Smooth muscle cell (in vitro differentiated cells): Measurements from ENCODE around the gene IP6K3. TPM values are rescaled to one million over a fixed set of nuclear protein-coding genes. Genes with fewer than 3 reads are reported as not detected.

Source experiments
- DNase-seq: peaks from one replicate; lab custom pipeline; 2025; ENCODE audit not compliant: unreplicated experiment; lab: John Stamatoyannopoulos, UW
- H2AFZ ChIP-seq: fragments of 200-600 bp; sonication (generic); 2 replicates; pipeline ENCODE4 v1.6.0; 2016; ENCODE audit warnings: antibody characterized with exemption, low read depth, mild to moderate bottlenecking
- H3F3A ChIP-seq: fragments of 200-600 bp; sonication (generic); 2 replicates; pipeline ENCODE4 v1.6.0; 2017; ENCODE audit warnings: antibody characterized with exemption, low read depth
- H3K27ac ChIP-seq: fragments of 200-600 bp; sonication (generic); 2 replicates; pipeline ENCODE4 v1.5.1; 2016; ENCODE audit warnings: low read depth, mild to moderate bottlenecking
- H3K27me3 ChIP-seq: fragments of 200-600 bp; sonication (generic); 2 replicates; pipeline ENCODE4 v1.6.1; 2016; ENCODE audit warnings: low read depth, mild to moderate bottlenecking
- H3K36me3 ChIP-seq: fragments of 200-600 bp; sonication (generic); 2 replicates; pipeline ENCODE4 v1.5.1; 2016; ENCODE audit warnings: low read depth
- H3K4me1 ChIP-seq: fragments of 200-600 bp; sonication (generic); 2 replicates; pipeline ENCODE4 v1.5.1; 2016; ENCODE audit warnings: low read depth
- H3K4me2 ChIP-seq: fragments of 200-600 bp; sonication (generic); 2 replicates; pipeline ENCODE4 v1.6.0; 2016; ENCODE audit warnings: mild to moderate bottlenecking
- H3K4me3 ChIP-seq: fragments of 200-600 bp; sonication (generic); 2 replicates; pipeline ENCODE4 v1.5.1; 2016; ENCODE audit warnings: mild to moderate bottlenecking
- H3K79me2 ChIP-seq: fragments of 200-600 bp; sonication (generic); 2 replicates; pipeline ENCODE4 v1.6.0; 2016; ENCODE audit warnings: low read depth, mild to moderate bottlenecking
- H3K9ac ChIP-seq: fragments of 200-600 bp; sonication (generic); 2 replicates; pipeline ENCODE4 v1.6.0; 2016; ENCODE audit warnings: low read depth
- H3K9me3 ChIP-seq: fragments of 200-600 bp; sonication (generic); replicated peaks from 2 replicates; pipeline ENCODE4 v1.5.1; 2016; ENCODE audit warnings: low read depth
- H4K20me1 ChIP-seq: fragments of 200-600 bp; sonication (generic); 2 replicates; pipeline ENCODE4 v1.6.0; 2016; ENCODE audit warnings: low read depth
- CTCF ChIP-seq: fragments of 200-600 bp; sonication (generic); IDR thresholded peaks from 2 replicates; pipeline ENCODE4 v1.5.1; 2017; ENCODE audit warnings: borderline replicate concordance, mild to moderate bottlenecking, antibody characterized with exemption; ENCODE audit not compliant: insufficient read depth, poor library complexity, severe bottlenecking
- WGBS: methylation state at CpG from one replicate; pipeline ENCODE4 v1.1.7; 2016; ENCODE audit warnings: low lambda C conversion rate; 5-methylcytosine and 5-hydroxymethylcytosine counted together
- polyA plus RNA-seq: library from polyadenylated mRNA; unstranded; fragments of >200 nt; fragmentation: Nextera tagmentation; extraction: Ambion mirVana; gene quantifications from 2 replicates; pipeline ENCODE4 v1.2.1, GENCODE V29; 2016
- total RNA-seq: library from RNA; depleted of rRNA; stranded (reverse); fragments of >200 nt; gene quantifications from 2 replicates; pipeline ENCODE4 v1.2.3, GENCODE V29; 2014

IP6K3 gene
- total and polyA plus RNA-seq, 2 experiments from 2014 or later: 2.6 to 5.6 TPM

GRCh38 chr6:33677143-33677660 is 69.5 kb downstream of the IP6K3 start:
- H2AFZ ChIP-seq: no peak overlapping the region
- DNase-seq: no peak
- no peaks in the 10 kb centered on the region for H3K27me3 ChIP-seq
- H3K36me3 ChIP-seq: no peaks in the 10 kb centered on the region
- H4K20me1 ChIP-seq: no peaks in the 10 kb centered on the region
- no peaks in the 10 kb centered on the region for H3K79me2 ChIP-seq
- H3F3A ChIP-seq: no peaks in the 10 kb centered on the region
- 85% methylated on average over 8 of the region's 8 CpGs for WGBS
- H3K9me3 ChIP-seq: no peaks in the 10 kb centered on the region
- H3K4me1 ChIP-seq: peaks cover 10% of the 10 kb centered on the region
- no peak overlapping the region for H3K9ac ChIP-seq
- H3K27ac ChIP-seq: no peak overlapping the region
- H3K4me2 ChIP-seq: no peak overlapping the region
- no peak overlapping the region for H3K4me3 ChIP-seq
- no peak for TF ChIP-seq CTCF

DNA sequence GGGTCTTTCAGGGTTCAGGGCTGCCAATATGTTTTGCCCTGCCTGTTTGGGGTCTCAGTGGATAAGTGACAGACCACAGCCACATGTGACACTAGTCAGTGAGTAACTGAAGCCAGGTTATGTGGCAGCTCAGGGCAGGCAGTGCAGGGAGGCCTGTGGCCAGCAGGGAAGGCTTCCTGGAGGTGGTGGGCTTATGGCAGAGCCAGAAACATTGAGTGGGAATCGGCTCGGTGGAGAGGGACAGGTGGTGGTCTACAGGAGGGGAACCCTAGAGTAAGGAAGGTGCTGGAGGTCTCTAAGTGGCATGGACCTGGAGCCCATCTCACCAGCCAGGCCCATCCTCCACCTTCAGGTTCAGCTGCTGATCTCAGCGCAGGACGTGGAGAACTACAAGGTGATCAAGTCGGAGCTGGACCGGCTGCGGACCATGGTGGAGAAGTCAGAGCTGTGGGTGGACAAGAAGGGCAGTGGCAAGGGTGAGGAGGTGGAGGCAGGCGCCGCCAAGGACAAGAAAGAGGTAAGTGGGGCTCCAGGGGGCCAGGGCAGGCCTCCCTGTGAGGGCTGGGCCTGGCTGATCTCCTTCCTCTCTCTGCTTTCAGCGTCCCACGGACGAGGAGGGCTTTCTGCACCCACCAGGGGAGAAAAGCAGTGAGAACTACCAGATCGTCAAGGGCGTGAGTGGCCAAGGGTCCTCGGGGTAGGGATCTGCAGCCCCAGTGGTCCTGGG is 70.1 kb downstream of the IP6K3 start:
- WGBS: 94% methylated on average over 15 of the region's 15 CpGs
- Histone ChIP-seq H3K4me3 (no peak overlapping the region), H3K27ac (no peak overlapping the region), H3K4me2 (no peak overlapping the region), H3F3A (no peaks in the 10 kb centered on the region), H2AFZ (no peak overlapping the region), H3K79me2 (no peaks in the 10 kb centered on the region), H3K9me3 (no peaks in the 10 kb centered on the region), H3K9ac (no peak overlapping the region), H4K20me1 (no peaks in the 10 kb centered on the region), H3K4me1 (peaks cover 10% of the 10 kb centered on the region), H3K27me3 (no peaks in the 10 kb centered on the region), H3K36me3 (no peaks in the 10 kb centered on the region)
- no peak for DNase-seq
- no peak for TF ChIP-seq CTCF

GRCh38 chr6:33675968-33676367 is 70.7 kb downstream of the IP6K3 start:
- 95% methylated on average over 7 of the region's 7 CpGs for WGBS
- Histone ChIP-seq H3K4me1 (peaks cover 10% of the 10 kb centered on the region), H3K27ac (no peak overlapping the region)

More at GRCh38 chr6:33675968-33676367, 70.7 kb downstream of the IP6K3 start:
- no peaks in the 10 kb centered on the region for H3K27me3 ChIP-seq
- H4K20me1 ChIP-seq: no peaks in the 10 kb centered on the region
- H2AFZ ChIP-seq: no peak overlapping the region
- H3K36me3 ChIP-seq: no peaks in the 10 kb centered on the region
- no peak overlapping the region for H3K4me3 ChIP-seq
- no peaks in the 10 kb centered on the region for H3K79me2 ChIP-seq
- no peak for TF ChIP-seq CTCF
- no peak for DNase-seq
- no peak overlapping the region for H3K9ac ChIP-seq
- no peaks in the 10 kb centered on the region for H3K9me3 ChIP-seq
- H3K4me2 ChIP-seq: no peak overlapping the region
- no peaks in the 10 kb centered on the region for H3F3A ChIP-seq
